Stimulated activated CD4-positive, alpha-beta T cell treated with anti-CD3 and anti-CD28 coated beads, Interleukin-2, amount 100 ng/mL, for 48 hours (primary cell): ENCODE measurements around the gene CCDC187.

Experiments
- DNase-seq, 2 donors: peaks; one replicate each; pipeline ENCODE4 v3.0.0-alpha.2; 2020

CCDC187 gene

GRCh38 chr9:136339173-136339957, 35.5 kb upstream of the CCDC187 start:
- DNase-seq, result peak; percentile 29 to 45

DNA sequence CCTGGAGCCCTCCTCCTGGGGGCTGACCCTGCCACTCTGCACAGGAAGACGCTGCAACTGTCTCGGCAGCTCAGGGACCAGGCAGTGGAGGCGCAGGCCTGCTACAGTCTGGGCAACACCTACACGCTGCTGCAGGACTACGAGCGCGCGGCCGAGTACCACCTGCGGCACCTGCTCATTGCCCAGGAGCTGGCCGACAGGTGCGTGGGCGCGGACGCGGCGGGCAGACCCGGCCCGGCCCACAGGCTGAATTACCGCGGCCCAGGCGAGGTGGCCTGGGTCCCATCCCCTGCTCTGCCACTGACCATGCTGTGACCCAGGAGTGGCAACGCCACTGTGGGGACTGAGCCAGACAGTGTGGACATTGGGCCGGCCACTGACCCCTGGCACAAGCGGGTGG, 34.6 kb upstream of the CCDC187 start:
- no peak for DNase-seq

GRCh38 chr9:136337416-136338395, 33.8 kb upstream of the CCDC187 start:
- DNase-seq, result no peak

- no peak for DNase-seq
These were observed 33.0 kb upstream of the CCDC187 start for GRCh38 chr9:136336881-136337280.

DNA sequence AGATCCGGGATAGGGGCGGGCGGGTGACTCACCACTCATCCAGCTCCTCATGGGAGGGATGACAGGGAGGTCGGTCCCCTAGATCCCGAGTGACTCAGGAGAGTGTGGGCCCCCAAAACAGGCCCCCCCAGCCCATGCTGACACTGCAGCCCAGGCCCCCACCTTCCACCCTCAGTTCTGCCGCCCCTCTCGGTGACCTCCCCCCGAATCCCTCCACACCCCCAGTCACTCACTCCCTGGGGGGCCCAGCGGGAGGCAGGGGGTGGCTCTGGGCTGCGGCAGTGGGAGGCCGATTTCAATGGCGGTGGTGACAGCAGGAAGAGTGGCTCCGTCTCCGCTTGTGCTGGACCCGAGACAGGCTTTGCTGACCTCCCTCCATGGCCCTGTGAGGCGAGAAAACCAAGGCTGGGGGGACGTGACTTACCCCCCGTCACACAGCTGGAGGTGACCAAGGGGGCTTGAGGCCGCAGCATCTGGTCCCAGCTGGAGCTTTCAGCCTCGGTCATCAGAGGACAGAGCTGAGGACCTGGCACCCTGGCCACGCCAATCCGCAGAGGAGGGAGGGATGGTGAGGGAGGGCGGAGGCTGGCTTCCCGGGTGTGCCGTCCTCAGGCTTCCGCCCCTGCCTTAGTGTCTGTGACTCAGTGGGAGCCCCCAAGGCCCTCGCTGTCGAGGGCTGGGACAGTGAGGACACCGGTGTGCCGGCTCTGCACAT, 32.4 kb upstream of the CCDC187 start:
- no peak for DNase-seq

DNA sequence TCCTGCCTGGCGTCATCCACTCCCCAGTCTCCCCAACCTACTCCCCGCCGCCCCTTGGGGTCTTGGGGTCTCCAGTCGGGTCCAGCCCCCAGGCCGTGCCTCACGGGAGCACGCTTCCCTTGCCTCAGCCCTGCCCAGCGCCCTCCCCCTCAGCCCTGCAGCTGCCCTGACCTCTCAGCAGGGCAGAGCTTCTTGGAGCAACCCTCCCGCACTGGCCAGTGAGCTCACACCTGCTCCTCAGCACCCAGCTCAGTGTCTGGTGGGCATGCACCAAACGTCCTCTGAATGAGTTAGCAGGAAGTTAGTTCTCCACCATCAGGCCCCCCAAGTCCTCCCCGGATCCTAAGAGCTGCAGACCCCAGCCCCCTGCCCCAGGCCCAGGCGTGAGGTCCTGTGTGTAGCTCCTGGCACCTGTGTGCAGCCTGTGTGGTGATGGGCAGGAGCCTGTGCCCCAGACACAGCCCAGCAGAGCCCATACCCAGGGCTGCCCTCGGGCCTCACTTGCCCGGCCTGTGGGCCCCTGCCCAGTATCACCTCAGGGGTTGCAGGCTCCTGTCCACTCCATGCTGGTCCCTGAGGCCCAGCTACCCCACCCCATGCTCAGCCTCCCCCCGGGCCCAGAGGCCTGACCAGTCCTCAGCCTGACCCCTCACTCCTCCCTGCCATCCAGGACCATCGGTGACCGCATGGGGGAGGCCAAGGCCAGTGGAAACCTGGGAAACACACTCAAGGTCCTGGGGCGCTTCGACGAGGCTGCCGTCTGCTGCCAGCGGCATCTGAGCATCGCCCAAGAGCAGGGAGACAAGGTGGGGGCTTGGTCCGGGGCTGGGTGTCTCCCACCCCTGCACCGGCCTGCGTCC, 31.6 kb upstream of the CCDC187 start:
- DNase-seq, result no peak

DNA sequence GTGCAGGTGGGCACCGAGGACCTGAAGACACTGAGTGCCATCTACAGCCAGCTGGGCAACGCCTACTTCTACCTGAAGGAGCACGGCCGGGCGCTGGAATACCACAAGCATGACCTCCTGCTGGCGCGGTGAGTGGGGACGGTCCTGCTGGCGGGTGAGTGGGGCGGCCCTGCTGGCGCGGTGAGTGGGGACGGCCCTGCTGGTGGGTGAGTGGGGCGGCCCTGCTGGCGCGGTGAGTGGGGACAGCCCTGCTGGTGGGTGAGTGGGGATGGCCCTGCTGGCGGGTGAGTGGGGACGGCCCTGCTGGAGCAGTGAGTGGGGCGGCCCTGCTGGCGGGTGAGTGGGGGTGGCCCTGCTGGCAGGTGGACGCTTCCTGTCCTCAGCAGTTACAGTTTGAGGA, 30.6 kb upstream of the CCDC187 start:
- DNase-seq, result no peak

- no peak for DNase-seq
These were observed 29.6 kb upstream of the CCDC187 start for GRCh38 chr9:136333486-136333885.

DNA sequence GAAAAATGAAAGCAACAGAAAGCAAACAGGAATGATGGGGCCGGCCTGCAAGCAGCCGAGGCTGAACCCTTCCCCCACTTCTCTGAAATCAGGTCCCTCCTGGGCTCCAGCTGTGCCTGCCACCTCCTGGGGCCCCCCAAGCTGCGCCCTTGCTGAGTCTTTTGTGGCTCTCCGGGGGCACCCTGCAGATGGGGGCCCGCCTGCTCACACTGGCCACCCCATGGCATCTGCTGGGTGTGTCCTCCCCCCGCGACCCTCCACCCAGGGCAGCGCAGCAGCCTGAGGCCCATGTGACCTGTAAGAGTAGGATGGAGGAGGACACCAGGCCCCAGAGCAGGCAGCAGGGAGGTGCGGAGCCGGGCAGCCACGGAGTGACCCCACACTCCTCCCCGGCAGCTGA, 29.2 kb upstream of the CCDC187 start:
- DNase-seq, result no peak

DNA sequence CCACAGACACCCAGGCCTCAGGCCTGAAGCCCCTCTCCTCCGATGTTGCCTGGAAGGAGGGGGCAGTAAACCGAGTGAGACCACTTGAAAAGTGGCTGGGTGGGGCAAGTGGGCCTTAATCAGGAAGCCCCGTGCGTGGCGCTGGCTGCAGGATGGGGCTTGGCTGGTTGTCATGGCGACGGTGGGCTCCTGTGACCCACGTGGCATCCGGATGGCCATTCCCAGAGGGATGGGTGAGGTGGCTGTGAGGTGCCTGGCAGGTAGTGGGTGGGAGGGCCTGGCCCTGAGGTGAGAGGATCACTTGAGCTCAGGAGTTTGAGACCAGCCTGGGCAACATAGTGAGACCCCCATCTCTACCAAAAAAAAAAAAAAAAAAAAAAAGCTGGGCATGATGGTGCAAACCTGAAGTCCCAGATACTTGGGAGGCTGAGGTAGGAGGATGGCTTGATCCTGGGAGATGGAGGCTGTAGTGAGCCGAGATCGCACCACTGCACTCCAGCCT, 28.6 kb upstream of the CCDC187 start:
- DNase-seq, result no peak

GRCh38 chr9:136331556-136332481, 27.9 kb upstream of the CCDC187 start:
- DNase-seq, result no peak

- DNase-seq, result no peak
These were observed 27.1 kb upstream of the CCDC187 start for GRCh38 chr9:136331030-136331429.

GRCh38 chr9:136330406-136330990, 26.6 kb upstream of the CCDC187 start:
- no peak for DNase-seq

GRCh38 chr9:136329636-136330405, 25.9 kb upstream of the CCDC187 start:
- DNase-seq, result no peak

DNA sequence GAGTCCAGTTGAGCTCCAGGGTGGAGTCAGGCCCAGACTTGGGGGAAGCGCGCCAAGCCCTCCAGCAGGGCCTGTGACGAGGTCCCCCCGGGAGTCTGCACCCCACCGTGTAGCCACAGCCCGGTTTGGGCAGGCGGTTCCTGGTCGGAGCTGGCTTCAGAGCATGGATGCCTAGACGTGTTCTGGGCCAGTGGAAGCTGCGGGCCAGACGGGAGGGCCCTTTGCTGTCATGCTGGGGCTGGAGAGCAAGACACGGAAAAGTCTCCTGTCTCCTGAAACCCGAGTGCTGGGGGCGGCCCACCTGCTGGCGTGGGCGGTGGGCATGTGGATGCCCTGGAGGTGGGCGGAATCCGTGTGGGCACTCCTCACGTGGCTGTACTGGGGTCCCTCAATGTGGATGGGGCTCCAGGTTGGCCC, 25.3 kb upstream of the CCDC187 start:
- no peak for DNase-seq

DNA sequence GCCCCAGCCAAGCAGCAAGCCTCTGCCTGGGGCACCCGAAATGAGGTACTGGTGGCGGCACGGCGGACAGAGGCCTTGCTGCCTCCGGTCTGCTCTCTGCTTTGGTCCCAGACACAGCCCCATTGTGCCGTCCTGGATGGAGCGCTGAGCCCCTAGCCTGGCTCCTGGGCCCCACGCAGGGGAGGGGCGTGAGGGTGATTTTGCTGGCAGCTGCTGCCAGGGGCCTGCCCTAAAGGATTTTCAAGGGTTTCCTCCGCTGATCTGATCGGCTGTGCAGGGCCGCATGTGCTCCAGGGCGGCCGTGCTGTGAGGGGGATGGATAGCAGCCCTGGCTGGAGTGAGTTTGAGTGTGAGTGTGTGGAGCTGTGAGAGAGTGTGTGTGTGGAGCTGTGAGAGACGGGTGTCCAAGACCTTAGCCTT, 24.7 kb upstream of the CCDC187 start:
- DNase-seq, result no peak

DNA sequence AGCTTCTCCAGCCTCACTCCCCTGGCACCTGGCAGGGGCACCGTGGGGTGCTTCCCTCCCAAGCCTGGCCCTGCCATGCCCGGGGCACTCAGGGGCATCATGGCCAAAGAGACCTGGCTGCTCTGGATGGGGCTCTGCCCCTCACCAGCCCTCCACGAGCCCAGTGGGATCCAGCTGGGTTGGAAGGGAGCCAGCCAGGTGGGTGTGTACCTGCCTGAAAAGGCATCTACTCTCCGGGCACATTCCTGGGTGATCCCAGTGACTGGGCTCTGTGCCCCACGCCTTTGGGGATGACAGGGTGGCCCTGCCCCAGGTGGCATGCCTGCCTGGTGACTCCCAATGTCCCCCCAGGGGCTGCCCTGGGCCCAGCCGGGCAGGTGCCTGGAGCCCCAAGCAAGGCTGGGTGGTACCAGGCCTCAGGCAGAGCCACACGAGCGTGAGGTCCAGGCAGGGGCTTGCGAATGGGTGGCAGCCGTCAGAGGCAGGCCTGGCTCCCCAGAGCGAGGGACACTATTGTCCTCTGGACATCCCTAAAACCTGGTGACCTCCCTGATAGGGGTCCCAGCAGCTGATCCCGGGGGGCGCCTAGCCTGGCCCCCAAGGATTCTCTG, 24.2 kb upstream of the CCDC187 start:
- no peak for DNase-seq

DNA sequence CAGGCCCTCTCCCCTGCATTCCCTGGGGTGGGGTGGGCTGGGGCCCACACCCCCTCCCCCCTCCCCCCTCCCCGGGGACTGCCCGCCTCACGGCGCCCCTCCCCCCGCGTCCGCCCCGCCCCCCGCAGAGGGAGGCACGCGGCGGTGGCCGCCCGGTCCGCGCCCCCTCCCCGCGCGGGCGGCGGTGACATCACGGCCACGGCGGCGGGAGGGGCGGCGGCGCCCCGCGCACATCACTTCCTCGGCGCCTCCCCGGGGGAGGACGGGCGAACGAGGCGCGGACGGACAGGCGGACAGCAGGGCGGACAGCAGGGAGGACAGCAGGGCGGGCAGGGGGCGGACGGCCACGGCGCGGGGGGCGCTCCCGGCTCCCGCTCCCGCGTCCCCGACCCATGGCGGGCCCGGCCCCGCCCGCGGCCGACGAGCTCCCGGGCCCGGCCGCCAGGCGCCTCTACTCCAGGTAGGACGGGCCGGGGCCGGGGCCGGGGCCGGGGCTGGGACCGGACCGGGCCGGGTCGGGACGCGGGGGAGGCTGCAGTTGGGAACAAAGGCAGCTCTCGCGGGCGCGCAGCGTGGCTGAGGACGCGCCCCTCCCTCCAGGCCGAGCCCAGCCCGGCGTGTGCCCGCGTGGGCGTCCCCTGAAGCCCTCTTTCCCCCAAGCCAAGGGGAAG, 23.5 kb upstream of the CCDC187 start, which contains the start of gene GPSM1:
Gene GPSM1 (plus strand): TSS at position 236 of the 671 bp plus-strand sequence. CDS start 157 bp downstream, at position 393.
- DNase-seq, result peak; percentile 21 to 34
